B cell (primary cell): ENCODE data around the gene DHH. TPM values are rescaled to one million over a fixed set of nuclear protein-coding genes. Genes with fewer than 3 reads are reported as not detected.
"Not testable (repeated sequence)": the region's sequence is repeated elsewhere in the genome, so short reads cannot be mapped to it uniquely, and the experiment has no call there.

ENCODE experiments used
- ATAC-seq: fragments of 200-7000 bp; cut with Tn5 transposase; one replicate; pipeline ENCODE4 v1.10.0; 2021; ENCODE audit warnings: low read depth, mild to moderate bottlenecking, moderate number of reproducible peaks, moderate library complexity
- CTCF ChIA-PET: fragments of 350-600 bp; sonication (Branson Sonifier 250); formaldehyde crosslinking; loops from one replicate; lab custom pipeline; 2021; ENCODE audit warnings: antibody characterized with exemption, inconsistent platforms; lab: Charles Lee
- POLR2A ChIA-PET: fragments of 350-600 bp; sonication (Branson Sonifier 250); formaldehyde crosslinking; loops from one replicate; lab custom pipeline; 2021; ENCODE audit warnings: antibody characterized with exemption; lab: Charles Lee
- DNase-seq: peaks from one replicate; pipeline ENCODE4 v3.0.0; 2013
- H2AFZ ChIP-seq: 2 replicates; pipeline ENCODE4 v1.6.1; 2012; ENCODE audit warnings: mild to moderate bottlenecking, low read depth, low read length; ENCODE audit not compliant: insufficient read depth, poor library complexity, severe bottlenecking
- H3K27ac ChIP-seq, 2 donors: 1 replicate in 1 of 2; 2 replicates in 1 of 2; pipeline ENCODE4 v1.5.1; 2012 to 2013; ENCODE audit warnings: low read length in 2 of 2, mild to moderate bottlenecking in 2 of 2, moderate library complexity in 1 of 2
- H3K27me3 ChIP-seq, 4 experiments: fragments of 200-600 bp in 1 of 4; sonication (generic) in 1 of 4; replicated peaks in 1 of 4; 1 replicate in 2 of 4; 2 replicates in 2 of 4; pipeline versions ENCODE4 v1.6.1 to v1.7.0; 2013 to 2016; ENCODE audit warnings: low read length in 3 of 4, mild to moderate bottlenecking in 2 of 4, mixed read lengths in 1 of 4, moderate library complexity in 1 of 4; ENCODE audit not compliant: insufficient read depth in 4 of 4, control insufficient read depth in 3 of 4; ENCODE audit errors: control extremely low read depth in 1 of 4
- H3K36me3 ChIP-seq, 2 experiments: replicated peaks in 1 of 2; 1 replicate in 1 of 2; 2 replicates in 1 of 2; pipeline versions ENCODE4 v1.6.1 to v1.7.1; 2013; ENCODE audit warnings: low read length in 1 of 2; ENCODE audit not compliant: insufficient read depth in 2 of 2, control insufficient read depth in 1 of 2; ENCODE audit errors: control extremely low read depth in 1 of 2, extremely low read depth in 1 of 2
- H3K4me1 ChIP-seq, 2 donors: fragments of 200-600 bp in 1 of 2; sonication (generic) in 1 of 2; 1 replicate in 1 of 2; 2 replicates in 1 of 2; pipeline versions ENCODE4 v1.5.1 to v1.6.1; 2013 to 2017; ENCODE audit warnings: low read length in 2 of 2; ENCODE audit not compliant: control insufficient read depth in 2 of 2, insufficient read depth in 2 of 2
- H3K4me2 ChIP-seq: replicated peaks from 2 replicates; pipeline ENCODE3; 2012; ENCODE audit warnings: mild to moderate bottlenecking, low read depth, low read length; ENCODE audit not compliant: poor library complexity, severe bottlenecking
- H3K4me3 ChIP-seq, 5 experiments: fragments of 200-600 bp in 1 of 5; sonication (generic) in 1 of 5; 1 replicate in 3 of 5; 2 replicates in 2 of 5; pipeline versions ENCODE4 v1.5.1 to v1.7.0; 2011 to 2016; ENCODE audit warnings: low read length in 4 of 5, mild to moderate bottlenecking in 4 of 5, low read depth in 2 of 5, control low read depth in 1 of 5, moderate library complexity in 1 of 5; ENCODE audit not compliant: insufficient read depth in 1 of 5; ENCODE audit errors: control extremely low read depth in 1 of 5, extremely low read depth in 1 of 5
- H3K79me2 ChIP-seq: fragments of 200-600 bp; sonication (generic); one replicate; pipeline ENCODE4 v1.6.0; 2016; ENCODE audit warnings: low read length; ENCODE audit not compliant: control insufficient read depth, insufficient read depth
- H3K9ac ChIP-seq: fragments of 200-600 bp; sonication (generic); 2 replicates; pipeline ENCODE4 v1.6.1; 2017; ENCODE audit warnings: mild to moderate bottlenecking, low read length, moderate library complexity
- H3K9me3 ChIP-seq, 3 donors: one replicate each; pipeline versions ENCODE4 v1.6.1 to v1.7.1; 2013; ENCODE audit warnings: low read length in 2 of 3; ENCODE audit not compliant: control insufficient read depth in 2 of 3, insufficient read depth in 1 of 3; ENCODE audit errors: control extremely low read depth in 1 of 3
- H4K20me1 ChIP-seq: 2 replicates; pipeline ENCODE4 v1.6.0; 2012; ENCODE audit warnings: mild to moderate bottlenecking, low read length; ENCODE audit not compliant: insufficient read depth, control insufficient read depth, poor library complexity, severe bottlenecking
- H3K27ac Mint-ChIP-seq: one replicate; pipeline ENCODE4 v1.8.0; 2021; ENCODE audit warnings: mixed read lengths
- H3K27me3 Mint-ChIP-seq: one replicate; pipeline ENCODE4 v1.8.0; 2021; ENCODE audit warnings: mixed read lengths
- H3K4me1 Mint-ChIP-seq: one replicate; pipeline ENCODE4 v1.8.0; 2021; ENCODE audit warnings: mixed read lengths
- H3K4me3 Mint-ChIP-seq: one replicate; pipeline ENCODE4 v1.8.0; 2021; ENCODE audit warnings: mixed read lengths
- H3K9me3 Mint-ChIP-seq: one replicate; pipeline ENCODE4 v1.8.0; 2022; ENCODE audit warnings: mixed read lengths; ENCODE audit not compliant: insufficient read depth
- CTCF ChIP-seq: fragments of 200-600 bp; IDR thresholded peaks from one replicate; pipeline ENCODE4 v1.8.0; 2022; ENCODE audit warnings: antibody characterized with exemption, mild to moderate bottlenecking
- EZH2 ChIP-seq: IDR thresholded peaks from 2 replicates; pipeline ENCODE4 v1.6.1; 2012; ENCODE audit warnings: borderline replicate concordance, low read depth, mild to moderate bottlenecking, moderate library complexity, low read length; ENCODE audit not compliant: insufficient read depth, poor library complexity, severe bottlenecking
- WGBS: methylation state at CpG from one replicate; pipeline ENCODE4 v1.1.5; 2013; ENCODE audit warnings: missing lambda C conversion rate; ENCODE audit not compliant: insufficient coverage; 5-methylcytosine and 5-hydroxymethylcytosine counted together
- intact Hi-C: fragments of 100-400 bp; cut with micrococcal nuclease; formaldehyde crosslinking; loops from one replicate; pipeline ENCODE4 v1.10.0; 2022
- polyA plus RNA-seq: library from polyadenylated mRNA; depleted of rRNA; stranded (reverse); fragments of >200 nt; gene quantifications from 2 replicates; pipeline ENCODE4 v1.2.3, GENCODE V29; 2012
- total RNA-seq, 2 donors: library from RNA; stranded (reverse); fragments of 120-200 nt in 1 of 2; gene quantifications; 1 replicate in 1 of 2; 2 replicates in 1 of 2; pipeline versions ENCODE4 v1.2.3 to v1.2.4, GENCODE V29; 2013 to 2022

DHH gene
- total and polyA plus RNA-seq, 2 donors (not counting 1 experiment from before 2014, with no cell fraction given) = 0.07 to 0.81 TPM

- H3K79me2 ChIP-seq = peaks cover 31% of the 10 kb centered on the region
- no peak overlapping the region for H3K27ac ChIP-seq
- H3K36me3 ChIP-seq = peaks cover 0 to 7% of the 10 kb centered on the region in 2 experiments
- WGBS = 86% methylated on average over 1 of the region's 5 CpGs
- no peak overlapping the region for H3K27ac Mint-ChIP-seq
- H3K4me1 ChIP-seq = peaks cover 13 to 19% of the 10 kb centered on the region in 2 donors
- no peak overlapping the region for H3K4me3 Mint-ChIP-seq
- TF ChIP-seq CTCF = no peak
- no peak for TF ChIP-seq EZH2
- intact Hi-C loops = loop anchor here (1.0 to 10.0 kb wide), 4 partner anchors 28 to 350 kb away; partner anchors contain the start of gene CCNT1
- no peak for ATAC-seq
- H3K4me3 ChIP-seq = no peak overlapping the region
- ChIA-PET POLR2A (interaction anchor here (0.8 kb wide), 1 partner anchor 171 kb away, joined by 6 read pairs; no protein-coding TSS in a partner anchor), CTCF (interaction anchor here (0.6 to 11.4 kb wide), 32 partner anchors 8 to 541 kb away, joined by 3 to 199 read pairs (median 4); partner anchors contain the start of genes DHH, FAM186B, LMBR1L and TUBA1B)
- no peaks in the 10 kb centered on the region for H3K27me3 ChIP-seq
- no peaks in the 10 kb centered on the region for H3K9me3 Mint-ChIP-seq
- peaks cover under 1% of the 10 kb centered on the region for H4K20me1 ChIP-seq
- H3K4me1 Mint-ChIP-seq = peaks cover 24% of the 10 kb centered on the region
- H3K27me3 Mint-ChIP-seq = no peaks in the 10 kb centered on the region
- DNase-seq = no peak
- no peak overlapping the region for H3K9ac ChIP-seq
- no peak overlapping the region for H3K4me2 ChIP-seq
- H2AFZ ChIP-seq = no peak overlapping the region
- no peaks in the 10 kb centered on the region for H3K9me3 ChIP-seq
These were observed 29.8 kb downstream of the DHH start for GRCh38 chr12:49064767-49065152.

- H3K27ac ChIP-seq, H3K9me3 Mint-ChIP-seq, H3K9me3 ChIP-seq, H3K9ac ChIP-seq, ATAC-seq, H2AFZ ChIP-seq, H3K27me3 Mint-ChIP-seq, H3K36me3 ChIP-seq, POLR2A ChIA-PET, DNase-seq, H3K27me3 ChIP-seq, H3K4me2 ChIP-seq, H3K27ac Mint-ChIP-seq, H3K4me3 ChIP-seq: not testable (repeated sequence)
- intact Hi-C loops = loop anchor here (2.0 to 10.0 kb wide), 2 partner anchors 69 to 347 kb away; partner anchors contain the start of genes CCNT1 and TUBA1B
- Histone ChIP-seq H3K4me1 (peaks cover 31 to 36% of the 10 kb centered on the region in 2 donors), H3K79me2 (peaks cover 49% of the 10 kb centered on the region), H4K20me1 (peaks cover 29% of the 10 kb centered on the region)
- H3K4me1 Mint-ChIP-seq = peaks cover 36% of the 10 kb centered on the region
- WGBS = 100% methylated on average over 7 of the region's 17 CpGs
- CTCF ChIA-PET = interaction anchor here (1.4 to 6.6 kb wide), 4 partner anchors 34 to 174 kb away, joined by 3 to 199 read pairs (median 40); partner anchors contain the start of gene DHH
- H3K4me3 Mint-ChIP-seq = peak overlapping the region; percentile 13
These were observed 32.7 kb downstream of the DHH start for GRCh38 chr12:49061916-49062315.
